Measurements from ENCODE around the gene LTBP1. TPM values are rescaled to one million over a fixed set of nuclear protein-coding genes. Genes with fewer than 3 reads are reported as not detected.

The LTBP1 gene
- total and polyA plus RNA-seq, 2 experiments from 2014 or later, result 15.7 to 49.8 TPM

DNA sequence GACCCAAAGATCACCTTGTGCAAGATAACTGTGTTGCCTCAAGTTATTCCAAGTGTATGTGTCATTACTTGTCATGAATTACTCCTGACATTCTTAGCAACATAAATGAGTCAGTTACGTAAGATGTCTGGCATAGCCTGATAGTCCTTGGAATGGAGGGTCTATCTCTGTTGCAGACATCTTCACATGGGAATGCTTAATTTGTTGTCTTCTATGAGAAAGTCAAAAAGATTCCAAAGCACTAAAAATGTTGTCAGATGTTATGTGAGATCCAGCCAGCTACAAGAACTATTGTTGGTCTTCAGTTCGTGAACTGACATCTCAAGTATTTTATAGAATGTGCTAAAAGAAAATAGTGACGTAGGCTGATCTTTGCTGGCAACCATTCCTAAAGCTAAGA is 351.5 kb downstream of the LTBP1 start (continued):
- no peak for TF ChIP-seq ZNF331 (CRISPR knock-in tag; IDR thresholded peaks at IDR 0.05; ENCODE audit: low read depth)
- TF ChIP-seq, protein P1, sequence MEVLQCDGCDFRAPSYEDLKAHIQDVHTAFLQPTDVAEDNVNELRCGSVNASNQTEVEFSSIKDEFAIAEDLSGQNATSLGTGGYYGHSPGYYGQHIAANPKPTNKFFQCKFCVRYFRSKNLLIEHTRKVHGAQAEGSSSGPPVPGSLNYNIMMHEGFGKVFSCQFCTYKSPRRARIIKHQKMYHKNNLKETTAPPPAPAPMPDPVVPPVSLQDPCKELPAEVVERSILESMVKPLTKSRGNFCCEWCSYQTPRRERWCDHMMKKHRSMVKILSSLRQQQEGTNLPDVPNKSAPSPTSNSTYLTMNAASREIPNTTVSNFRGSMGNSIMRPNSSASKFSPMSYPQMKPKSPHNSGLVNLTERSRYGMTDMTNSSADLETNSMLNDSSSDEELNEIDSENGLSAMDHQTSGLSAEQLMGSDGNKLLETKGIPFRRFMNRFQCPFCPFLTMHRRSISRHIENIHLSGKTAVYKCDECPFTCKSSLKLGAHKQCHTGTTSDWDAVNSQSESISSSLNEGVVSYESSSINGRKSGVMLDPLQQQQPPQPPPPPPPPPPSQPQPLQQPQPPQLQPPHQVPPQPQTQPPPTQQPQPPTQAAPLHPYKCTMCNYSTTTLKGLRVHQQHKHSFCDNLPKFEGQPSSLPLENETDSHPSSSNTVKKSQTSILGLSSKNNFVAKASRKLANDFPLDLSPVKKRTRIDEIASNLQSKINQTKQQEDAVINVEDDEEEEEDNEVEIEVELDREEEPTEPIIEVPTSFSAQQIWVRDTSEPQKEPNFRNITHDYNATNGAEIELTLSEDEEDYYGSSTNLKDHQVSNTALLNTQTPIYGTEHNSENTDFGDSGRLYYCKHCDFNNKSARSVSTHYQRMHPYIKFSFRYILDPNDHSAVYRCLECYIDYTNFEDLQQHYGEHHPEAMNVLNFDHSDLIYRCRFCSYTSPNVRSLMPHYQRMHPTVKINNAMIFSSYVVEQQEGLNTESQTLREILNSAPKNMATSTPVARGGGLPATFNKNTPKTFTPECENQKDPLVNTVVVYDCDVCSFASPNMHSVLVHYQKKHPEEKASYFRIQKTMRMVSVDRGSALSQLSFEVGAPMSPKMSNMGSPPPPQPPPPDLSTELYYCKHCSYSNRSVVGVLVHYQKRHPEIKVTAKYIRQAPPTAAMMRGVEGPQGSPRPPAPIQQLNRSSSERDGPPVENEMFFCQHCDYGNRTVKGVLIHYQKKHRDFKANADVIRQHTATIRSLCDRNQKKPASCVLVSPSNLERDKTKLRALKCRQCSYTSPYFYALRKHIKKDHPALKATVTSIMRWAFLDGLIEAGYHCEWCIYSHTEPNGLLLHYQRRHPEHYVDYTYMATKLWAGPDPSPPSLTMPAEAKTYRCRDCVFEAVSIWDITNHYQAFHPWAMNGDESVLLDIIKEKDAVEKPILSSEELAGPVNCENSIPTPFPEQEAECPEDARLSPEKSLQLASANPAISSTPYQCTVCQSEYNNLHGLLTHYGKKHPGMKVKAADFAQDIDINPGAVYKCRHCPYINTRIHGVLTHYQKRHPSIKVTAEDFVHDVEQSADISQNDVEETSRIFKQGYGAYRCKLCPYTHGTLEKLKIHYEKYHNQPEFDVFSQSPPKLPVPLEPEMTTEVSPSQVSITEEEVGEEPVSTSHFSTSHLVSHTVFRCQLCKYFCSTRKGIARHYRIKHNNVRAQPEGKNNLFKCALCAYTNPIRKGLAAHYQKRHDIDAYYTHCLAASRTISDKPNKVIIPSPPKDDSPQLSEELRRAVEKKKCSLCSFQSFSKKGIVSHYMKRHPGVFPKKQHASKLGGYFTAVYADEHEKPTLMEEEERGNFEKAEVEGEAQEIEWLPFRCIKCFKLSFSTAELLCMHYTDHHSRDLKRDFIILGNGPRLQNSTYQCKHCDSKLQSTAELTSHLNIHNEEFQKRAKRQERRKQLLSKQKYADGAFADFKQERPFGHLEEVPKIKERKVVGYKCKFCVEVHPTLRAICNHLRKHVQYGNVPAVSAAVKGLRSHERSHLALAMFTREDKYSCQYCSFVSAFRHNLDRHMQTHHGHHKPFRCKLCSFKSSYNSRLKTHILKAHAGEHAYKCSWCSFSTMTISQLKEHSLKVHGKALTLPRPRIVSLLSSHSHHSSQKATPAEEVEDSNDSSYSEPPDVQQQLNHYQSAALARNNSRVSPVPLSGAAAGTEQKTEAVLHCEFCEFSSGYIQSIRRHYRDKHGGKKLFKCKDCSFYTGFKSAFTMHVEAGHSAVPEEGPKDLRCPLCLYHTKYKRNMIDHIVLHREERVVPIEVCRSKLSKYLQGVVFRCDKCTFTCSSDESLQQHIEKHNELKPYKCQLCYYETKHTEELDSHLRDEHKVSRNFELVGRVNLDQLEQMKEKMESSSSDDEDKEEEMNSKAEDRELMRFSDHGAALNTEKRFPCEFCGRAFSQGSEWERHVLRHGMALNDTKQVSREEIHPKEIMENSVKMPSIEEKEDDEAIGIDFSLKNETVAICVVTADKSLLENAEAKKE (CRISPR knock-in tag; IDR thresholded peaks at IDR 0.05), result no peak
- no peak for TF ChIP-seq ZNF114 (CRISPR knock-in tag; IDR thresholded peaks at IDR 0.05)

DNA sequence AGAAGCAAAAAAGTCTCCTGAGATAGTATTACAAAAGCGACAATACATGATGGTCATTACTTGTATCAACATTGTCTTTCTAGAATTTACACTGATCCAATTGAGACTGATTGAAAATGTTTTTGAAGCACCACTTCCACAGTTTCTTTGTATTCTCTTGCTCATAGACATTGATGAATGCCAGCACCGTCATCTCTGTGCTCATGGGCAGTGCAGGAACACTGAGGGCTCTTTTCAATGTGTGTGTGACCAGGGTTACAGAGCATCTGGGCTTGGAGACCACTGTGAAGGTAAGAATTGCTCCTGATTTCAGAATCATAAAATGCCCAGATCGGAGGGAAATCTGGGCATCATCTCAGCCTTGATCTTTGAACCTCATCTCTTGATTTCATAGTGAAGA is 354.6 kb downstream of the LTBP1 start:
- no peaks in the 10 kb centered on the region for H3K9me3 Mint-ChIP-seq
- Histone ChIP-seq H3K79me2 (replicated peaks; ENCODE audit: insufficient read depth) (no peaks in the 10 kb centered on the region), H3K4me2 (no peak overlapping the region), H3K4me1 (ENCODE audit: insufficient read depth) (no peaks in the 10 kb centered on the region), H2AFZ (no peak overlapping the region), H4K20me1 (replicated peaks; ENCODE audit: insufficient read depth) (no peaks in the 10 kb centered on the region), H3K27me3 (ENCODE audit: insufficient read depth) (no peaks in the 10 kb centered on the region), H3K36me3 (ENCODE audit: insufficient read depth) (no peaks in the 10 kb centered on the region), H3K4me3 (no peak overlapping the region), H3K9me2 (ENCODE audit: insufficient read depth) (no peaks in the 10 kb centered on the region), H3F3A (replicated peaks; ENCODE audit: low read depth) (no peaks in the 10 kb centered on the region), H3K27ac (ENCODE audit: low read depth) (no peak overlapping the region)
- H3K27me3 Mint-ChIP-seq (ENCODE audit: insufficient read depth, low read depth, poor library complexity), result peaks cover 3% of the 10 kb centered on the region
- no peak overlapping the region for H3K4me3 Mint-ChIP-seq
- no peaks in the 10 kb centered on the region for H3K4me1 Mint-ChIP-seq
- no peak for ATAC-seq
- H3K36me3 Mint-ChIP-seq (ENCODE audit: low read depth), result no peaks in the 10 kb centered on the region
- no peak overlapping the region for H3K27ac Mint-ChIP-seq
- no peak for DNase-seq (ENCODE audit: low spot score)
- TF ChIP-seq, protein P2, sequence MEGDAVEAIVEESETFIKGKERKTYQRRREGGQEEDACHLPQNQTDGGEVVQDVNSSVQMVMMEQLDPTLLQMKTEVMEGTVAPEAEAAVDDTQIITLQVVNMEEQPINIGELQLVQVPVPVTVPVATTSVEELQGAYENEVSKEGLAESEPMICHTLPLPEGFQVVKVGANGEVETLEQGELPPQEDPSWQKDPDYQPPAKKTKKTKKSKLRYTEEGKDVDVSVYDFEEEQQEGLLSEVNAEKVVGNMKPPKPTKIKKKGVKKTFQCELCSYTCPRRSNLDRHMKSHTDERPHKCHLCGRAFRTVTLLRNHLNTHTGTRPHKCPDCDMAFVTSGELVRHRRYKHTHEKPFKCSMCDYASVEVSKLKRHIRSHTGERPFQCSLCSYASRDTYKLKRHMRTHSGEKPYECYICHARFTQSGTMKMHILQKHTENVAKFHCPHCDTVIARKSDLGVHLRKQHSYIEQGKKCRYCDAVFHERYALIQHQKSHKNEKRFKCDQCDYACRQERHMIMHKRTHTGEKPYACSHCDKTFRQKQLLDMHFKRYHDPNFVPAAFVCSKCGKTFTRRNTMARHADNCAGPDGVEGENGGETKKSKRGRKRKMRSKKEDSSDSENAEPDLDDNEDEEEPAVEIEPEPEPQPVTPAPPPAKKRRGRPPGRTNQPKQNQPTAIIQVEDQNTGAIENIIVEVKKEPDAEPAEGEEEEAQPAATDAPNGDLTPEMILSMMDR (conservative IDR thresholded peaks at IDR 0.05; ENCODE audit: low read depth in 2 of 2), result no peak
- no peak for TF ChIP-seq ZNF114 (CRISPR knock-in tag; IDR thresholded peaks at IDR 0.05)
- TF ChIP-seq EZH2 (IDR thresholded peaks at IDR 0.05; ENCODE audit: low read depth, unreplicated experiment), result no peak
- TF ChIP-seq, protein P3, sequence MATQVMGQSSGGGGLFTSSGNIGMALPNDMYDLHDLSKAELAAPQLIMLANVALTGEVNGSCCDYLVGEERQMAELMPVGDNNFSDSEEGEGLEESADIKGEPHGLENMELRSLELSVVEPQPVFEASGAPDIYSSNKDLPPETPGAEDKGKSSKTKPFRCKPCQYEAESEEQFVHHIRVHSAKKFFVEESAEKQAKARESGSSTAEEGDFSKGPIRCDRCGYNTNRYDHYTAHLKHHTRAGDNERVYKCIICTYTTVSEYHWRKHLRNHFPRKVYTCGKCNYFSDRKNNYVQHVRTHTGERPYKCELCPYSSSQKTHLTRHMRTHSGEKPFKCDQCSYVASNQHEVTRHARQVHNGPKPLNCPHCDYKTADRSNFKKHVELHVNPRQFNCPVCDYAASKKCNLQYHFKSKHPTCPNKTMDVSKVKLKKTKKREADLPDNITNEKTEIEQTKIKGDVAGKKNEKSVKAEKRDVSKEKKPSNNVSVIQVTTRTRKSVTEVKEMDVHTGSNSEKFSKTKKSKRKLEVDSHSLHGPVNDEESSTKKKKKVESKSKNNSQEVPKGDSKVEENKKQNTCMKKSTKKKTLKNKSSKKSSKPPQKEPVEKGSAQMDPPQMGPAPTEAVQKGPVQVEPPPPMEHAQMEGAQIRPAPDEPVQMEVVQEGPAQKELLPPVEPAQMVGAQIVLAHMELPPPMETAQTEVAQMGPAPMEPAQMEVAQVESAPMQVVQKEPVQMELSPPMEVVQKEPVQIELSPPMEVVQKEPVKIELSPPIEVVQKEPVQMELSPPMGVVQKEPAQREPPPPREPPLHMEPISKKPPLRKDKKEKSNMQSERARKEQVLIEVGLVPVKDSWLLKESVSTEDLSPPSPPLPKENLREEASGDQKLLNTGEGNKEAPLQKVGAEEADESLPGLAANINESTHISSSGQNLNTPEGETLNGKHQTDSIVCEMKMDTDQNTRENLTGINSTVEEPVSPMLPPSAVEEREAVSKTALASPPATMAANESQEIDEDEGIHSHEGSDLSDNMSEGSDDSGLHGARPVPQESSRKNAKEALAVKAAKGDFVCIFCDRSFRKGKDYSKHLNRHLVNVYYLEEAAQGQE (IDR thresholded peaks at IDR 0.05; ENCODE audit: unreplicated experiment), result no peak
- TF ChIP-seq JUNB (IDR thresholded peaks at IDR 0.05; ENCODE audit: unreplicated experiment), result no peak
- TF ChIP-seq, protein P4, sequence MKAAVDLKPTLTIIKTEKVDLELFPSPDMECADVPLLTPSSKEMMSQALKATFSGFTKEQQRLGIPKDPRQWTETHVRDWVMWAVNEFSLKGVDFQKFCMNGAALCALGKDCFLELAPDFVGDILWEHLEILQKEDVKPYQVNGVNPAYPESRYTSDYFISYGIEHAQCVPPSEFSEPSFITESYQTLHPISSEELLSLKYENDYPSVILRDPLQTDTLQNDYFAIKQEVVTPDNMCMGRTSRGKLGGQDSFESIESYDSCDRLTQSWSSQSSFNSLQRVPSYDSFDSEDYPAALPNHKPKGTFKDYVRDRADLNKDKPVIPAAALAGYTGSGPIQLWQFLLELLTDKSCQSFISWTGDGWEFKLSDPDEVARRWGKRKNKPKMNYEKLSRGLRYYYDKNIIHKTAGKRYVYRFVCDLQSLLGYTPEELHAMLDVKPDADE (IDR thresholded peaks at IDR 0.05), result no peak
- no peak for TF ChIP-seq NANOG (IDR thresholded peaks at IDR 0.05; ENCODE audit: borderline replicate concordance)
- TF ChIP-seq ZNF331 (CRISPR knock-in tag; IDR thresholded peaks at IDR 0.05; ENCODE audit: low read depth), result no peak
- no peak for TF ChIP-seq POLR2AphosphoS5 (IDR thresholded peaks at IDR 0.05; ENCODE audit: low read depth)

Measured in GM23338 (cell line).